Activated T-cell treated with anti-CD3 and anti-CD28 coated beads, Interleukin-2, amount 50 U/mL, for 24 hours (primary cell): ENCODE data around the gene SLC7A10.
"Not testable (repeated sequence)": the region's sequence is repeated elsewhere in the genome, so short reads cannot be mapped to it uniquely, and the experiment has no call there.

ENCODE experiments used
- DNase-seq: peaks from one replicate; pipeline ENCODE4 v3.0.0-alpha.2; 2020
- H3K27ac Mint-ChIP-seq: 2 replicates; pipeline ENCODE4 v1.8.0; 2020; ENCODE audit warnings: mild to moderate bottlenecking, mixed read lengths
- H3K27me3 Mint-ChIP-seq: 2 replicates; pipeline ENCODE4 v1.8.0; 2020; ENCODE audit warnings: mixed read lengths
- H3K36me3 Mint-ChIP-seq: 2 replicates; pipeline ENCODE4 v1.8.0; 2020; ENCODE audit warnings: low read depth, mixed read lengths
- H3K4me1 Mint-ChIP-seq: 2 replicates; pipeline ENCODE4 v1.8.0; 2020; ENCODE audit warnings: low read depth, mixed read lengths
- H3K4me3 Mint-ChIP-seq: 2 replicates; pipeline ENCODE4 v1.8.0; 2020; ENCODE audit warnings: mild to moderate bottlenecking, moderate library complexity, mixed read lengths
- H3K9me3 Mint-ChIP-seq: 2 replicates; pipeline ENCODE4 v1.8.0; 2020; ENCODE audit warnings: mixed read lengths

Gene SLC7A10

GRCh38 chr19:33198169-33198568 is 27.5 kb downstream of the SLC7A10 start:
- no peak for DNase-seq
- Mint-ChIP-seq H3K9me3 (no peaks in the 10 kb centered on the region), H3K4me3 (no peak overlapping the region), H3K4me1 (peaks cover 3% of the 10 kb centered on the region), H3K27ac (no peak overlapping the region), H3K36me3 (no peaks in the 10 kb centered on the region), H3K27me3 (peaks cover 36% of the 10 kb centered on the region)

DNA sequence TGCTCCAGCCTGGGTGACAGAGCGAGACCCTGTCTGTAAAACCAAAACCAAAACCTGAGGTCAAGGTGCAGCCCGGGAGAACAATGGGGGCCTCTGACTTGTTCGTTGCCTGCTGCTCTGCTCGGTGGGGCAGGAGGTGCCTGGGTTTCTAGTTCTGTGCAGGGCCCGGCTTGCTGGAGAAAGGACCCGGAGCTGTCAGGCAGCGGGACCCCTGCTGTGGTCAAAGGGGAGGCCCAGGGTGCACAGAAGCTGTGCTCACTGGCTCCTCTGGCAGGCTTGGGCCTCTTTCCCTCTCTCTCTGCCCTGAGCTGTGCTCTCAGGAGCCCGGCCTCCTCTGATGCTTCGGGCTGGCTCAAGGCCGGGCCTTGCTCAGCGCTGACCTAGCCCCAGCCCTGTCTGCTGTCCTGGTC is 28.1 kb downstream of the SLC7A10 start:
- no peaks in the 10 kb centered on the region for H3K36me3 Mint-ChIP-seq

DNA sequence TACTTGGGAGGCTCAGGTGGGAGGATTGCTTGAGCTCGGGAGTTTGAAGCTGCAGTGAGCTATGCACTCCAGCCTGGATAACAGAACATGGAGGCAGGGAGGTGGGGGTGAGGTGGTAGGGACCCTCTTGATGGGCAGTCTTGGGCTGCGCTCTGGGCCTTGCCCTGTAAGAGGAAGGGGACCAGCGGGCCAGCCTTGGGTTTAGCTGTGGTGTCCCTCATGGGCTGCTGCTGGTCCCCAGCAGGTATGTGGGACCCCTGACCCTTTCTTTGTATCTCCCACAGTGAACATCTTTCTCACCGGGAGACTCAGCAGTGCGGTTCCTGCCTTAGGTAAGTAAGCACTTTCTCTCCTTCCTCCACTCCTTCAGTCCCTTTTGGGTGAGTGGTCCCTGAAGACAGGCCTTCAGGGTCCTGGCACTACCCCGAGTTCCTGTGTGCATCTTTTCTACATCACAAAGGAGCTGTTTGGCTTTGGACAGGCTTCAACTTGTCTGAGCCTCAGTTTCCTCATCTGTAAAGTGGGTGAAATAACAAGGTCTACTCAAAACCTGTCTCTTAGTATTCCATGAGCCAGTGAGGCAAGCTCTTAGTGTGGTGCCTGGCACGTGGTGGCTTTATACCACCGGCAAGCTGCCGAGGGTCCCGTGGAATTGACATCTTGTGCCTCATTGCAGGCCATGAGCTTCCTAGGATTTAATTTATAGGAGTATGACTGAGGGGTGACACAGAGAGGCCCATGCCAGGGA is 29.0 kb downstream of the SLC7A10 start:
- H3K9me3 Mint-ChIP-seq: no peaks in the 10 kb centered on the region
- H3K27me3 Mint-ChIP-seq: peaks cover 51% of the 10 kb centered on the region
- DNase-seq: no peak
- H3K27ac Mint-ChIP-seq: no peak overlapping the region
- H3K4me3 Mint-ChIP-seq: no peak overlapping the region
- no peaks in the 10 kb centered on the region for H3K36me3 Mint-ChIP-seq
- peaks cover 3% of the 10 kb centered on the region for H3K4me1 Mint-ChIP-seq

More for the DNA sequence above, 28.1 kb downstream of the SLC7A10 start:
- DNase-seq: no peak
- Mint-ChIP-seq H3K27me3 (peaks cover 41% of the 10 kb centered on the region), H3K9me3 (no peaks in the 10 kb centered on the region), H3K4me3 (no peak overlapping the region), H3K4me1 (peaks cover 3% of the 10 kb centered on the region), H3K27ac (no peak overlapping the region)

GRCh38 chr19:33195645-33196347 is 29.9 kb downstream of the SLC7A10 start:
- H3K27me3 Mint-ChIP-seq: peaks cover 55% of the 10 kb centered on the region
- H3K4me3 Mint-ChIP-seq: no peak overlapping the region
- no peak for DNase-seq
- no peak overlapping the region for H3K27ac Mint-ChIP-seq
- peaks cover 3% of the 10 kb centered on the region for H3K4me1 Mint-ChIP-seq
- no peaks in the 10 kb centered on the region for H3K9me3 Mint-ChIP-seq
- H3K36me3 Mint-ChIP-seq: no peaks in the 10 kb centered on the region

DNA sequence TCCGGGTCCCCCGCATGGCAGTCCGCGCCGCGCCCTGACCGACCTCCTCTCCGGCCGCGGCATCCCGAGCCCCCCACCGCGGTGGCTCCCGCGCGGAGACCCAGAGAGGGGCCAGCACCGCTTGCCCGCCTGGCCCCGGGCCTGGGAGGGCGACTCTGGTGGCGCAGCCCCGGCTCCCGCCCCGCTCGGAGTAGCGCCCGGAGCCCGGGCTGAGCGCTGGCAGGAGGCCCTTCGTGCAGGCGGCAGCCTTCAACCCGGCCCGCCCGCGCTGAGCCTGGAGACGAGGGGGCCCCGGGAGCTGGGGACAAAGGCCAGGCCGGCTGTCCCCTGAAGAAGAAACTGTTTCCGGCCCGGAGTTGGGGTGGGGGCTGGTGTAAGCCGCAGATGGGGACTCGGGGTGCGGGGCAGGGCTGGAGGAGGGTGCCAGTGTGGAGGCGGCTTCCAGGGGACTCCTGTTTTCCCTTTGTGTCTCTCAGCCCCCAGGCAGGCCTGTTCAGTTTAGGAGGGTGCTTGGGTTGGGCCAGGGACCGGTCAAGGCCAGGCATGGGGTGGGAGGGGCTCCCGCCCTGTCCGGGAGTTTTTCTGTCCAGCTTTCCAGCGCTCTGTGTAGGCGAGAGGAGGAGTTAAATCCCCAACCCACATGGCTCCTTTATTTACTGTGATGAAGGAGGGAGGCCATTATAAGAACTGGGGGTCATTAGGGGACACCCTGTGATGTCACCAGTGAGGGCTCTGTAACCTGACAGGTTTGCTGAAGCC is 30.6 kb downstream of the SLC7A10 start:
- Mint-ChIP-seq H3K27me3 (peaks cover 58% of the 10 kb centered on the region), H3K4me1 (peaks cover 3% of the 10 kb centered on the region), H3K9me3 (no peaks in the 10 kb centered on the region), H3K4me3 (peak overlapping the region; percentile 47), H3K27ac (no peak overlapping the region), H3K36me3 (no peaks in the 10 kb centered on the region)
- no peak for DNase-seq

DNA sequence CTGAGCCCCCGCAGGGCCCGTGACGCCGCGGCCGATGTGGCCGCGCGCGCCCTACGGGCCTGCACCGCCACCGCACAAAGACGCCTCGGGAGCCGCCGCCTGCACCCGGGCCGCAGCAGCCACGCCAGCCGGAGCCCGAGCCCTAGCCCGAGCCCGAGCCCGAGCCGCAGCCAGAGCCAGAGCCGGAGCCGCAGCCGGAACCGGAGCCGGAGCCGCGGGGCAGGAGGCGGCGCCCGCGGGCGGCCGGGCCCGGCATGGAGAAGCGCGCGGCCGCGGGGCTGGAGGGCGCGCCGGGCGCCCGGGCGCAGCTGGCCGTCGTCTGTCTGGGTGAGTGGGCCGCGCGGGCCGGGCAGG is 31.1 kb downstream of the SLC7A10 start:
- no peak overlapping the region for H3K27ac Mint-ChIP-seq
- no peaks in the 10 kb centered on the region for H3K9me3 Mint-ChIP-seq
- no peak overlapping the region for H3K4me3 Mint-ChIP-seq
- H3K27me3 Mint-ChIP-seq: peaks cover 58% of the 10 kb centered on the region
- no peak for DNase-seq
- no peaks in the 10 kb centered on the region for H3K36me3 Mint-ChIP-seq
- peaks cover 3% of the 10 kb centered on the region for H3K4me1 Mint-ChIP-seq

- H3K36me3 Mint-ChIP-seq: no peaks in the 10 kb centered on the region
- H3K27me3 Mint-ChIP-seq: peaks cover 58% of the 10 kb centered on the region
- H3K27ac Mint-ChIP-seq: no peak within 1 kb of the TSS
- peaks cover 3% of the 10 kb centered on the region for H3K4me1 Mint-ChIP-seq
- H3K9me3 Mint-ChIP-seq: no peaks in the 10 kb centered on the region
- DNase-seq: no peak
- H3K4me3 Mint-ChIP-seq: peak within 1 kb of the TSS; percentile 52
Observed at GRCh38 chr19:33193865-33194362, 31.7 kb downstream of the SLC7A10 start, which contains the start of gene LRP3. TSS of gene LRP3 (plus strand) at chr19:33194330. CDS start at chr19:33194786, 456 bp downstream.

DNA sequence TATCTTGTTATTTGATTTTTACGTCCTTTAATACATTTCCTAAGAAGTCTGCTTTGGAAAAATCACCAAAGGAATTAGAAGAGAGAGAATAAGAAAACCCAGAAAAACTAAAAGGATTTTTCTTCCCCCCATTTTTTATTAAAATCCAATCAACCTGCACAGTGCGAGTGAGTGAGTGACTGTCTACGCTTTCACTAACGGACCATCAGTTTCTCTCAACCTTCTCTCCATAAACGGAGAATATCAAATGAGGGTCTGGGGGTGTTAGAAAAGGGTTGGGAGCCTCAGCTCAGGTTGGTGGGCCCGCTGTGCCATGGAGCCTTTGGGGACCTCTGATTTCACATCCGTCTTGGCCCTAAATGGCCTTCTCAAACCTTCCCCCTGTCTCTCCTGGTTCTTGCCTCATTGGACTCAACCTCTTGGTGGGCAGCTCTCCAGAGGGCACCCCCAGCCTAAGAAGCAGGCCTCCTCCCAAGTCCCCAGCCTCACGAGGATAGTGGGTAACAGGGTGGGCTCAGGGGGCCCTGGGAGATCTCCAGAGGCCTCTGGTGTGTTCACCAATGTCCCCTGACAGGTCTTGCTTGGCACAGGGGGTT is 32.3 kb downstream of the SLC7A10 start:
- H3K4me1 Mint-ChIP-seq: peaks cover 3% of the 10 kb centered on the region
- H3K9me3 Mint-ChIP-seq: no peaks in the 10 kb centered on the region
- H3K27ac Mint-ChIP-seq: no peak overlapping the region
- H3K36me3 Mint-ChIP-seq: no peaks in the 10 kb centered on the region
- peak overlapping the region; percentile 52 for H3K4me3 Mint-ChIP-seq
- peaks cover 58% of the 10 kb centered on the region for H3K27me3 Mint-ChIP-seq
- DNase-seq: no peak

GRCh38 chr19:33192010-33192409 is 33.6 kb downstream of the SLC7A10 start:
- no peak overlapping the region for H3K27ac Mint-ChIP-seq
- DNase-seq: no peak
- H3K27me3 Mint-ChIP-seq: peaks cover 48% of the 10 kb centered on the region
- no peak overlapping the region for H3K4me3 Mint-ChIP-seq
- H3K36me3 Mint-ChIP-seq: no peaks in the 10 kb centered on the region
- no peaks in the 10 kb centered on the region for H3K9me3 Mint-ChIP-seq
- H3K4me1 Mint-ChIP-seq: peaks cover 3% of the 10 kb centered on the region

GRCh38 chr19:33191501-33191900 is 34.1 kb downstream of the SLC7A10 start:
- Mint-ChIP-seq H3K27ac (no peak overlapping the region), H3K9me3 (no peaks in the 10 kb centered on the region), H3K4me1 (peaks cover 8% of the 10 kb centered on the region), H3K36me3 (no peaks in the 10 kb centered on the region), H3K4me3 (no peak overlapping the region), H3K27me3 (peaks cover 43% of the 10 kb centered on the region)
- no peak for DNase-seq

GRCh38 chr19:33191092-33191491 is 34.6 kb downstream of the SLC7A10 start:
- not testable (repeated sequence) for H3K36me3 Mint-ChIP-seq, H3K27ac Mint-ChIP-seq, DNase-seq, H3K4me3 Mint-ChIP-seq, H3K9me3 Mint-ChIP-seq
- H3K4me1 Mint-ChIP-seq: peaks cover 11% of the 10 kb centered on the region
- peaks cover 40% of the 10 kb centered on the region for H3K27me3 Mint-ChIP-seq

DNA sequence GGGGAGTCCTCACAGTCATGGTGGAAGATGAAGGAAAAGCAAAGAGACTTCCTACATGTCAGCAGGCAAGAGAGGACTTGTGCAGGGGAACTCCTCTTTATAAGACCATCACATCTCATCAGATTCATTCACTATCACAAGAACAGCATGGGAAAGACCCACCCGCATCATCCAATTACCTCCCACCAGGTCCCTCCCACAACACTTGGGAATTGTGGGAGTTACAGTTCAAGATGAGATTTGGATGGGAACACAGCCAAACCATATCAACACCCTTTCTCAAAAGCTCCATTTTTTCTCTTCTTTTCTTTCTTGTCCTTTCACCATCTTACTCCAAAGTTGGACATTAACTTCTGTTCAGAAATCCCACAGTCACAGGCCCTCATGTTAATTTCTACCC is 36.2 kb downstream of the SLC7A10 start:
- no peak overlapping the region for H3K4me3 Mint-ChIP-seq
- no peak overlapping the region for H3K27ac Mint-ChIP-seq
- H3K9me3 Mint-ChIP-seq: no peaks in the 10 kb centered on the region
- H3K36me3 Mint-ChIP-seq: no peaks in the 10 kb centered on the region
- H3K4me1 Mint-ChIP-seq: peaks cover 11% of the 10 kb centered on the region
- no peak for DNase-seq
- peaks cover 30% of the 10 kb centered on the region for H3K27me3 Mint-ChIP-seq

DNA sequence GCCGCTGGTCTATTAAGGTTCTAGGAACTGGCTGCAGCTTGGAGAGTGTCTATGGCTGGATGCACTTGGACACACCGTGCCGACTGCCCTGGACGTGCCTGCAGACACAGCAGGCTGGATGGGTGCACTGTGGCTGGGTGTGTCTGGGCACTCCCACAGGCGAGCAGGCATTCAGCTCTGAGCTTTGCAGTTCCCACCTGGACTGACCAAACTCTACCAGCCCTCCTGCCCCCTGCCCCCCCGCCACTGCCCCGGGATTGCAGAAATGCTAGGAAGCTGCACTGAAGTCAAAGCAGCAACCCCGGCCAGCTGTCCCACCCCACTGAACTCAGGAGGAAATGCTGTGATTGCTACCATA is 38.5 kb downstream of the SLC7A10 start:
- no peak overlapping the region for H3K4me3 Mint-ChIP-seq
- no peaks in the 10 kb centered on the region for H3K9me3 Mint-ChIP-seq
- DNase-seq: no peak
- H3K36me3 Mint-ChIP-seq: no peaks in the 10 kb centered on the region
- no peak overlapping the region for H3K27ac Mint-ChIP-seq
- peaks cover 10% of the 10 kb centered on the region for H3K4me1 Mint-ChIP-seq
- peaks cover 13% of the 10 kb centered on the region for H3K27me3 Mint-ChIP-seq

- H3K9me3 Mint-ChIP-seq: no peaks in the 10 kb centered on the region
- DNase-seq: no peak
- peaks cover 10% of the 10 kb centered on the region for H3K4me1 Mint-ChIP-seq
- no peaks in the 10 kb centered on the region for H3K36me3 Mint-ChIP-seq
- no peak overlapping the region for H3K4me3 Mint-ChIP-seq
- H3K27ac Mint-ChIP-seq: no peak overlapping the region
- H3K27me3 Mint-ChIP-seq: peaks cover 7% of the 10 kb centered on the region
Observed at GRCh38 chr19:33186431-33187182, 39.0 kb downstream of the SLC7A10 start.
